Adrenal gland (tissue), 5 donors: Measurements from ENCODE around the gene CST1.
"Not testable (repeated sequence)": the region's sequence is repeated elsewhere in the genome, so short reads cannot be mapped to it uniquely, and the experiment has no call there.

Source experiments
- CTCF ChIP-seq, 6 experiments: fragments of 450-650 bp in 4 of 6; fragments of 200-600 bp in 2 of 6; sonication (generic) in 1 of 6; IDR thresholded peaks; 1 replicate in 5 of 6; 2 replicates in 1 of 6; pipeline versions ENCODE4 v1.5.1 to v1.8.0; 2016 to 2021; ENCODE audit warnings: antibody characterized with exemption in 6 of 6, mild to moderate bottlenecking in 2 of 6, moderate library complexity in 1 of 6
- POLR2A ChIP-seq, 2 donors: fragments of 450-650 bp; IDR thresholded peaks; one replicate each; pipeline ENCODE4 v1.6.1; 2017; ENCODE audit warnings: antibody characterized with exemption in 2 of 2, mild to moderate bottlenecking in 2 of 2, moderate library complexity in 1 of 2
- donor health status: DM: no; HTN: no; CAD: no.

GRCh38 chr20:23735391-23735790, 15.3 kb downstream of the CST1 start:
- not testable (repeated sequence) for TF ChIP-seq CTCF, POLR2A (IDR thresholded peaks at IDR 0.05)
